Umbilical cord (tissue), 2 donors: ENCODE measurements around the gene MALAT1. TPM values are rescaled to one million over a fixed set of nuclear protein-coding genes. Genes with fewer than 3 reads are reported as not detected.
A peak's percentile ranks its signal among the peaks of the same experiment; 100 is the strongest.
"Not testable (repeated sequence)": the region's sequence is repeated elsewhere in the genome, so short reads cannot be mapped to it uniquely, and the experiment has no call there.

ENCODE experiments used
- DNase-seq: peaks from one replicate; pipeline ENCODE4 v3.0.0-alpha.2; 2015; ENCODE audit warnings: low spot score
- total RNA-seq: library from RNA; depleted of rRNA; stranded (reverse); fragments of >200 nt; gene quantifications from one replicate; pipeline ENCODE4 v1.2.3, GENCODE V29; 2014; ENCODE audit warnings: low replicate concordance; ENCODE audit not compliant: insufficient read depth

Gene MALAT1
- total RNA-seq, 1 donor from 2014 or later: 14,533 TPM

DNA sequence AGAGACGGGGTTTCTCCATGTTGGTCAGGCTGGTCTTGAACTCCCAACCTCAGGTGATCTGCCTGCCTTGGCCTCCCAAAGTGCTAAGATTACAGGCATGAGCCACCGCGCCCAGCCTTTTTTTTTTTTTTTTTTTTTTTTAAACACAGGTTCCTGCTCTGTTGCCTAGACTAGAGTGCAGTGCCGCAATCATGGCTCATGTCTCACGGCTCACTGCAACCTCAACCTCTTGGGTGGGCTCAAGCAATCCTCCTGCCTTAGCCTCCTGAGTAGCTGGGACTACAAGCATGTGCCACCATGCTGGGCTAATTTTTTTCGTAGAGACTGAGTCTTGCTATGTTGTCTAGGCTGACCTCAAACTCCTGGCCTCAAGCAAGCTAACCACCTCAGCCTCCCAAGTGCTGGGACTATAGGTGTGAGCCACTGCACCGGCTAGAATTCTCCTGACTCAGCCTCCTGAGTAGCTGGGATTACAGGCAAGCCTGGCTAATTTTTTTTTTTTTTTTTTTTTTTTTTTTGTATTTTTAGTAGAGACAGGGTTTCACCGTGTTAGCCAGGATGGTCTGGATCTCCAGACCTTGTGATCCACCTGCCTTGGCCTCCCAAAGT, 20.2 kb downstream of the MALAT1 start:
- DNase-seq: not testable (repeated sequence)

- peak; percentile 82 for DNase-seq
Observed at GRCh38 chr11:65521777-65522521, 23.1 kb downstream of the MALAT1 start.

DNA sequence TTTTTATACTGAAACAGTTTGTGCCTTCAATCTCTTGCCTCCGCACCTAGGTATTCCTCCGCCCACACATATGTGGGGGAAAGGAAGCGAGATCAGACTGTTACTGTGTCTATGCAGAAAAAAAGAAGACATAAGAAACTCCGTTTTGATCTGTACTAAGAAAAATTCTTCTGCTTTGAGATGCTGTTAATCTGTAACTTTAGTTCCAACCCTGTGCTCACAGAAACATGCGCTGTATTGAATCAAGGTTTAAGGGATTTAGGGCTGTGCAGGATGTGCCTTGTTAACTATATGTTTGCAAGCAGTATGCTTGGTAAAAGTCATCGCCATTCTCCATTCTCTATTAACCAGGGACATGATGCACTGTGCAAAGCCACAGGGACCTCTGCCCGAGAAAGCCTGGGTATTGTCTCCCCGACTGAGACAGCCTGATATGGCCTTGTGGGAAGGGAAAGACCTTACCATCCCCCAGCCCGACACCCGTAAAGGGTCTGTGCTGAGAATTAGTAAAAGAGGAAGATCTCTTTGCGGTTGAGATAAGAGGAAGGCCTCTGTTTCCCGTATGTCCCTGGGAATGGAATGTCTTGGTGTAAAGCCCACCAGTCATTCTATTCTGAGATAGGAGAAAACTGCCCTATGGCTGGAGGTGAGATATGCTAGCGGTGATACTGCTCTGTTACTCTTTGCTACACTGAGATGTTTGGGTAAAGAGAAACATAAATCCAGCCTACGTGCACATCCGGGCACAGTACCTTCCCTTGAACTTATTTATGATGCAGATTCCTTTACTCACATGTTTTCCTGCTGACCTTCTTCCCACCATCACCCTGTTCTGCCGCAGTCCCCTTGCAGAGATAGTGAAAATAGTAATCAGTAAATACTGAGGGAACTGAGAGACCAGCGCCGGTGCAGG, 24.1 kb downstream of the MALAT1 start:
- DNase-seq: peak; percentile 94

DNA sequence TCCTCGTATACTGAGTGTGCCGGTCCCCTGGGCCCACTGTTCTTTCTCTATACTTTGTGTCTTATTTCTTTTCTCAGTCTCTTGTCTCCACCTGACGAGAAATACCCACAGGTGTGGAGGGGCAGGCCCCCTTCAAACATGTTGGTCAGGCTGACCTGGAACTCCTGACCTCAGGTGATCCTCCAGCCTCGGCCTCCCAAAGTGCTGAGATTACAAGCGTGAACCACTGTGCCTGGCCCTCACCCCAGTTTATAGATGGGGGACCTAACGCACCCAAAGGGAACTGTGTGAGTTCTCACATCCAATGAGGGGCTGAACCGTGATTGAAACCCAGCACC, 24.8 kb downstream of the MALAT1 start:
- not testable (repeated sequence) for DNase-seq

GRCh38 chr11:65524014-65524740, 25.3 kb downstream of the MALAT1 start:
- peak; percentile 97 for DNase-seq

DNA sequence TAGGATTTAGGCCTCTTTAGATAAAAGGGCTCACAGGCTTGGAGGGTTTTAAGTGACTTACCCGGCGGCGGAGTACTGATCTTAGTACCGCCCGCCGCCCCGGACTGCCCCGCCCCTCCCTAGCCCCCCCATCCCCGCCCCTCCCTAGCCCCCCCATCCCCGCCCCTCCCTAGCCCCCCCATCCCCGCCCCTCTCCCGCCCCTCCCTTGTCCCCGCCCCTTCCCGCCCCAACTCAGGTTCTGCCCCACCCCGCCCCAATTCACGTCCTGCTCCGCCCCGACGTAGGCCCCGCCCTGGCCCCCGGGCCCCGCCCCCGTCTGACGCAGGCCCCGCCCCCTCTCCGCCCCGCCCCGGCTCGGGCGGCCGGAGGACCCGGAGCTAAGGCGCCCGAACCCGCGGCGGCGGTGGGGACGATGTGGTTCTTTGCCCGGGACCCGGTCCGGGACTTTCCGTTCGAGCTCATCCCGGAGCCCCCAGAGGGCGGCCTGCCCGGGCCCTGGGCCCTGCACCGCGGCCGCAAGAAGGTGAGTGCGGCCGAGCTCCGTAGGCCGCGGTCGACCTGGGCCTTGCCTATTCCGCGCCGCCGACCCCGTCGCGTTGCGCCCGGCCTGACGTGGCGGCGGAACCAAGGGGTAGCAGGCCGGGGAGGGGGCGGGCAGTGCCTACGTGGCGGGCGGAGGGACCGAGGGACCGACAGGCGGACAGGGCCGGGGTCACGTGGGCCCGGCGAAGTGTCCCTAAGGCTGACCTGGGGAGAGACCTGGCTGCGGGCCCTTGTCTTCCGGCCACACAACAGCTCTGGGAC, 26.1 kb downstream of the MALAT1 start, which contains the start of gene SCYL1:
Gene SCYL1, plus strand, starts transcription at position 343 of the 805 bp plus-strand sequence. Its CDS starts 71 bp downstream, at position 414.
- DNase-seq: no peak

- DNase-seq: no peak
Observed at GRCh38 chr11:65525546-65526480, 27.0 kb downstream of the MALAT1 start.

DNA sequence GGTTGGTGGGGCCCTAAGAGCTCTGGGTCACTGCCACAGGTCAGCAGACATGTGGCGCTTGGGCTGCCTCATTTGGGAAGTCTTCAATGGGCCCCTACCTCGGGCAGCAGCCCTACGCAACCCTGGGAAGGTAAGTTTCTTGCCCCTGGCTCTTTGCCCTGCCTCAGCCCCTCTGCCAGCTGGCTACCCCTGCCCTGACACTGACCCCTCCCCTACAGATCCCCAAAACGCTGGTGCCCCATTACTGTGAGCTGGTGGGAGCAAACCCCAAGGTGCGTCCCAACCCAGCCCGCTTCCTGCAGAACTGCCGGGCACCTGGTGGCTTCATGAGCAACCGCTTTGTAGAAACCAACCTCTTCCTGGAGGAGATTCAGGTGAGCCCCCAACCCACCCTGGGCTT, 27.9 kb downstream of the MALAT1 start:
- DNase-seq: no peak

- no peak for DNase-seq
Observed at GRCh38 chr11:65528819-65529350, 30.0 kb downstream of the MALAT1 start.

DNA sequence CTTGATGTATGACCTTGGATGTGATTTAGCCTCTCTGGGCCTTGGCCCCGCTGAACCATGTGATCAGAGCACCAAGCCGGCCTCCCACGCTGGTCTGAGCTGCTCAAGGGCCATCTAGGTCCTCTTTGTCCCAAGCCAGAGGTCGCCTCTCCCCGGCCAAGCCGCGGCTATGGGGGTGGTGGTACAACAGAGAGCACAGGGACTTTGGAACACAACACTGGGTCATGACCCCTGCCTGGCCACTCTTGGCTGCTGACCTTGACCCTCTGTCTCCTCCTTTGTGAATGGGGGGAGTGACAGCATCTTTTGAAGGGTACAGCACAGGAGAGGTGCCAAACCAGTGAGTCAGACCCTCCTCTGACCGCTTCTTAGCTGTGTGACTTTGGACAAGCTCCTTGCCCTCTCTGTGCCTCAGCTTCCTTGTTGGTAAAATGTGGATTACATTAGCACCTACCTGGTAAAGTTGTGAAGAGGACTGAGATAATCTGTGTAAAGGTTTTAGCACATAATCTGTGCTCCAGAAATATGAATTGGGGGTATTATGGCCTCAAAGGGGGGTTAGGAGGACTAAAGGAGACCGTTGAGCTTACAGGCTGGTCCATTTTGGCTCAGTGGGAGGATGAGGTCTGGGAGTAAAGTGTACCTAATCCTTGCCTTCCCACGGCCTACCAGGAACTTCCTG, 30.8 kb downstream of the MALAT1 start:
- no peak for DNase-seq

GRCh38 chr11:65530157-65530496, 31.3 kb downstream of the MALAT1 start:
- no peak for DNase-seq

GRCh38 chr11:65532388-65533064, 33.7 kb downstream of the MALAT1 start:
- no peak for DNase-seq

GRCh38 chr11:65535102-65535501, 36.3 kb downstream of the MALAT1 start:
- no peak for DNase-seq

- no peak for DNase-seq
Observed at GRCh38 chr11:65536412-65537295, 37.8 kb downstream of the MALAT1 start.

DNA sequence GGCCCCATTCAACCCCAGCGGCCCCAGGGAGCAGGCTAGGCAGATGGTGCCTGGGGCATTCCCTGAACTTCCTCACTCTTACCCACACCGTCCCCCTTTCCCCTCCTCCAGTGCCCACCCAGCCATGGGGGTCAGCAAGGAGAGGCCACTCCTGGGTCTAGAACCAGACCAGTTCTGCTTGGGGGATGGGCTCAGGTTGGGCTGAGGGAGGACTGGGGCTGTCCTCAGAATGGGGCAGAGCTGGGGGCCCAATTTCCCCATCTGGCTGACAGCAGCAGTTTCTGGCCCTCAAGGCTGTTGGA, 38.4 kb downstream of the MALAT1 start:
- no peak for DNase-seq

- no peak for DNase-seq
Observed at GRCh38 chr11:65537620-65538231, 38.9 kb downstream of the MALAT1 start.
